A673 (cell line): Measurements from ENCODE around the gene TBX18. TPM values are rescaled to one million over a fixed set of nuclear protein-coding genes. Genes with fewer than 3 reads are reported as not detected.

Experiments
- Bru-seq: library from RNA; stranded (reverse); fragments of 400-500 nt; gene quantifications from one replicate; lab custom pipeline; 2021; lab: Mats Ljungman, UMichigan
- BruChase-seq, 2 experiments: library from RNA; stranded (reverse); fragments of 400-500 nt; gene quantifications; one replicate each; lab custom pipeline; 2021; lab: Mats Ljungman, UMichigan
- BruUV-seq: library from RNA; stranded (reverse); fragments of 400-500 nt; replicated peaks from 2 replicates; lab custom pipeline; 2021; lab: Mats Ljungman, UMichigan
- CTCF ChIA-PET: fragments of 300-600 bp; sonication (Branson Sonifier 250); formaldehyde crosslinking; loops from one replicate; lab custom pipeline; 2022; ENCODE audit warnings: antibody characterized with exemption; lab: Charles Lee
- POLR2A ChIA-PET: fragments of 300-600 bp; sonication (Branson Sonifier 250); formaldehyde crosslinking; loops from one replicate; lab custom pipeline; 2022; ENCODE audit warnings: antibody characterized with exemption; ENCODE audit not compliant: low non-redundant PET; lab: Charles Lee
- DNase-seq: peaks from one replicate; pipeline ENCODE4 v3.0.0-alpha.2; 2015; ENCODE audit warnings: low spot score
- H3K27ac ChIP-seq: fragments of 200-600 bp; sonication (generic); 2 replicates; pipeline ENCODE4 v1.5.1; 2016; ENCODE audit warnings: mixed run types, low read depth, mild to moderate bottlenecking, mixed read lengths, antibody characterized with exemption, low read length; ENCODE audit not compliant: poor library complexity, severe bottlenecking
- H3K27me3 ChIP-seq: fragments of 200-600 bp; sonication (generic); replicated peaks from 2 replicates; pipeline ENCODE4 v1.6.1; 2017; ENCODE audit warnings: mixed run types, low read depth, mild to moderate bottlenecking, mixed read lengths, antibody characterized with exemption, low read length; ENCODE audit not compliant: insufficient read depth, poor library complexity
- H3K36me3 ChIP-seq: fragments of 200-600 bp; sonication (generic); 2 replicates; pipeline ENCODE4 v1.6.1; 2016; ENCODE audit warnings: mixed run types, mild to moderate bottlenecking, mixed read lengths, antibody characterized with exemption, low read length; ENCODE audit not compliant: insufficient read depth, poor library complexity, severe bottlenecking
- H3K4me1 ChIP-seq: fragments of 200-600 bp; sonication (generic); 2 replicates; pipeline ENCODE4 v1.6.1; 2017; ENCODE audit warnings: mixed run types, mild to moderate bottlenecking, mixed read lengths, antibody characterized with exemption, low read length; ENCODE audit not compliant: insufficient read depth, poor library complexity, severe bottlenecking
- H3K4me3 ChIP-seq: fragments of 200-600 bp; sonication (generic); 2 replicates; pipeline ENCODE4 v1.5.1; 2016; ENCODE audit warnings: low read depth, mixed run types, mild to moderate bottlenecking, mixed read lengths, low read length; ENCODE audit not compliant: poor library complexity, severe bottlenecking
- H3K9me3 ChIP-seq: fragments of 200-600 bp; sonication (generic); 2 replicates; pipeline ENCODE4 v1.6.1; 2016; ENCODE audit warnings: mixed run types, low read depth, mild to moderate bottlenecking, mixed read lengths, antibody characterized with exemption, low read length; ENCODE audit not compliant: poor library complexity, severe bottlenecking
- EZH2 ChIP-seq: fragments of 200-600 bp; sonication (generic); IDR thresholded peaks from 2 replicates; pipeline ENCODE4 v1.6.1; 2017; ENCODE audit warnings: borderline replicate concordance, low read depth, mild to moderate bottlenecking, mixed read lengths, antibody characterized with exemption, low read length; ENCODE audit not compliant: poor library complexity, severe bottlenecking
- intact Hi-C: fragments of 100-400 bp; cut with micrococcal nuclease; formaldehyde crosslinking; loops from one replicate; pipeline ENCODE4 v1.10.0; 2022; ENCODE audit not compliant: unreplicated experiment
- long read RNA-seq: library from polyadenylated mRNA; stranded (forward); transcript quantifications from one replicate; pipeline ENCODE4 v2.0.0, GENCODE V29; 2022
- total RNA-seq: library from RNA; stranded (reverse); gene quantifications from 2 replicates; pipeline ENCODE4 v1.2.3, GENCODE V29; 2021
- TF ChIP-seq, protein P1 (sequence below): fragments of 300-800, 200-600 bp; sonication (generic); conservative IDR thresholded peaks from 2 replicates; pipeline ENCODE4 v1.5.1; 2017; ENCODE audit warnings: low read depth, mild to moderate bottlenecking, antibody characterized with exemption, low read length, moderate library complexity, mixed read lengths

Gene TBX18
- total RNA-seq = 14.6 and 16.0 TPM in 2 replicates
- Bru-seq, nascent RNA = percentile 69 among the genes with signal in this experiment
- BruChase-seq, experiment 1, labeled RNA remaining after a 2-hour chase = percentile 69 among the genes with signal in this experiment
- BruChase-seq, experiment 2, labeled RNA remaining after a 6-hour chase = percentile 51 among the genes with signal in this experiment
- long read RNA-seq, full-length matches to known transcripts = 1 of 22 reads
- long read RNA-seq, partial matches to known transcripts = 4 of 22 reads
- long read RNA-seq, other reads (novel, unspliced or antisense) = 17 of 22 reads

DNA sequence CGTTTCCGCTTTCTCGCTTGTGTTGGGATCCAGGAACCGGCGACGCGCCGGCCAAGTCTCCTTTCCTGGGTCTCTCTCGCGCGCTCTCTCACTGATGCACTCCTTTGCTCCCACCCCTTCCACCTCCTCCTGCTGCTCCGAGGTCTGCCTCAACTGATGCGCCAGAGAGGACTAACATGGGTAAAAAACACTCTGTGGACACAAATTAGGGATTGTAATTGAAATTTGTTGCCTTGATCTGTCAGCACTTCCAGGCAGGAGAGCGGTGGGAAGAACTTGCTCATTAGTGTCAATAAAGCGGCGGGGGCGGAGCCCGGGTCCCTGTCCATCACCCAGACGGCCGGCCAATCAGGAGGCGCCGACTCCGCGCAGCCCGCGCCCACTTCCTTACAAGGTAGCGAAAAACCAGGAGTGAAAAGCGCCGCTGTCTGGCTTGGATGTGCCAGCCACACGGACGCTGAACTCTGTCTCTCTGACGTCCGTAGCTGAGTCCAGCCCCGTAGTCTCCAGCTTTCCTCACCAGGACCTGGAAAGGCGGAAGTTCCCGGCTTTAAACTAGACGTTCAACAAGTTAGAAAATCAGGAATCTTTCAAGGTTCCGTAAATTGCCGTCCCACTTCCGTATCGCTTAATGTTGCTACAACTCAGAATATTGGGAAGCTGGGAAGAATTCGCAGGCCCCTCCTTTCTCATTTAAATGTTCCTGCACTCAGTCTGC, at the start of gene TBX18:
TSS of gene TBX18 (minus strand) at position 267 of the 718 bp plus-strand sequence. CDS start 417 bp downstream, outside the sequence.
- no TSS peak for BruUV-seq
- POLR2A ChIA-PET = interaction anchor here (0.6 kb wide), 1 partner anchor 26 kb away, joined by 3 read pairs; no protein-coding TSS in a partner anchor
- TF ChIP-seq, protein P1, sequence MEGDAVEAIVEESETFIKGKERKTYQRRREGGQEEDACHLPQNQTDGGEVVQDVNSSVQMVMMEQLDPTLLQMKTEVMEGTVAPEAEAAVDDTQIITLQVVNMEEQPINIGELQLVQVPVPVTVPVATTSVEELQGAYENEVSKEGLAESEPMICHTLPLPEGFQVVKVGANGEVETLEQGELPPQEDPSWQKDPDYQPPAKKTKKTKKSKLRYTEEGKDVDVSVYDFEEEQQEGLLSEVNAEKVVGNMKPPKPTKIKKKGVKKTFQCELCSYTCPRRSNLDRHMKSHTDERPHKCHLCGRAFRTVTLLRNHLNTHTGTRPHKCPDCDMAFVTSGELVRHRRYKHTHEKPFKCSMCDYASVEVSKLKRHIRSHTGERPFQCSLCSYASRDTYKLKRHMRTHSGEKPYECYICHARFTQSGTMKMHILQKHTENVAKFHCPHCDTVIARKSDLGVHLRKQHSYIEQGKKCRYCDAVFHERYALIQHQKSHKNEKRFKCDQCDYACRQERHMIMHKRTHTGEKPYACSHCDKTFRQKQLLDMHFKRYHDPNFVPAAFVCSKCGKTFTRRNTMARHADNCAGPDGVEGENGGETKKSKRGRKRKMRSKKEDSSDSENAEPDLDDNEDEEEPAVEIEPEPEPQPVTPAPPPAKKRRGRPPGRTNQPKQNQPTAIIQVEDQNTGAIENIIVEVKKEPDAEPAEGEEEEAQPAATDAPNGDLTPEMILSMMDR = 0 out of 2 replicates have a peak, but pooled peaks have one; percentile 27
- no peak for TF ChIP-seq EZH2

GRCh38 chr6:84811351-84811750, 47.0 kb upstream of the TBX18 start:
- POLR2A ChIA-PET = no interaction called here
- no TSS peak for BruUV-seq
- TF ChIP-seq EZH2 = no peak
- TF ChIP-seq, protein P1 = no peak

More for the DNA sequence above, at the start of gene TBX18:
- Histone ChIP-seq H3K4me1 (peaks cover 17% of the 10 kb centered on the region), H3K9me3 (no peaks in the 10 kb centered on the region), H3K27ac (peak within 1 kb of the TSS; percentile 89), H3K4me3 (peak within 1 kb of the TSS; percentile 72), H3K27me3 (peaks cover 71% of the 10 kb centered on the region), H3K36me3 (no peaks in the 10 kb centered on the region)
- DNase-seq = peak; percentile 95
- intact Hi-C loops = loop anchor here (5.0 to 10.0 kb wide), 2 partner anchors 337 to 560 kb away; no protein-coding TSS in a partner anchor
- CTCF ChIA-PET = no interaction called here

GRCh38 chr6:84809455-84809854, 45.1 kb upstream of the TBX18 start:
- Histone ChIP-seq H3K4me3 (no peak overlapping the region), H3K4me1 (peaks cover 21% of the 10 kb centered on the region), H3K27me3 (no peaks in the 10 kb centered on the region), H3K27ac (no peak overlapping the region), H3K36me3 (no peaks in the 10 kb centered on the region), H3K9me3 (no peaks in the 10 kb centered on the region)
- DNase-seq = peak; percentile 37
- intact Hi-C loops = no loop called here
- no TSS peak for BruUV-seq
- no peak for TF ChIP-seq EZH2
- TF ChIP-seq, protein P1 = no peak
- CTCF ChIA-PET = no interaction called here
- POLR2A ChIA-PET = no interaction called here

More at GRCh38 chr6:84811351-84811750, 47.0 kb upstream of the TBX18 start:
- Histone ChIP-seq H3K9me3 (no peaks in the 10 kb centered on the region), H3K27me3 (no peaks in the 10 kb centered on the region), H3K4me3 (no peak overlapping the region), H3K36me3 (no peaks in the 10 kb centered on the region), H3K4me1 (peaks cover 21% of the 10 kb centered on the region), H3K27ac (no peak overlapping the region)
- CTCF ChIA-PET = no interaction called here
- intact Hi-C loops = no loop called here
- no peak for DNase-seq
